SK-N-SH (cell line): ENCODE measurements around the gene MAN2B2. TPM values are rescaled to one million over a fixed set of nuclear protein-coding genes. Genes with fewer than 3 reads are reported as not detected.

ENCODE experiments used
- CTCF ChIA-PET: fragments of 300-600, 350-600 bp; formaldehyde crosslinking; extraction: SDS; loops from one replicate; lab custom pipeline; 2021; lab: Yijun Ruan, JAX
- POLR2A ChIA-PET: fragments of 350-600 bp; sonication (Branson Sonifier 250); formaldehyde crosslinking; extraction: SDS; loops from one replicate; lab custom pipeline; 2020; ENCODE audit warnings: antibody characterized with exemption, inconsistent platforms; lab: Yijun Ruan, JAX
- DNase-seq: peaks from one replicate; pipeline ENCODE4 v3.0.0; 2012
- H2AFZ ChIP-seq: fragments of 200-600 bp; sonication (generic); 2 replicates; pipeline ENCODE4 v1.8.1; 2016; ENCODE audit warnings: antibody characterized with exemption, mild to moderate bottlenecking, low read depth
- H3F3A ChIP-seq: fragments of 200-600 bp; sonication (generic); replicated peaks from 2 replicates; pipeline ENCODE3; 2016; ENCODE audit warnings: antibody characterized with exemption, mild to moderate bottlenecking; ENCODE audit not compliant: insufficient read depth
- H3K27ac ChIP-seq, 2 experiments: fragments of 200-500 bp in 1 of 2; fragments of 200-600 bp in 1 of 2; sonication (Bioruptor generic) in 1 of 2; sonication (generic), shearing (Covaris generic) in 1 of 2; 2 replicates each; pipeline versions ENCODE4 v1.5.1 to v1.6.1; 2014 to 2016; ENCODE audit warnings: low read depth in 2 of 2, inconsistent platforms in 1 of 2, low read length in 1 of 2, mild to moderate bottlenecking in 1 of 2, mixed read lengths in 1 of 2
- H3K27me3 ChIP-seq: fragments of 200-600 bp; sonication (generic), shearing (Covaris generic); 2 replicates; pipeline ENCODE4 v1.6.1; 2016; ENCODE audit warnings: mixed run types; ENCODE audit not compliant: insufficient read depth
- H3K36me3 ChIP-seq, 2 experiments: fragments of 200-500 bp in 1 of 2; fragments of 200-600 bp in 1 of 2; sonication (Bioruptor generic) in 1 of 2; sonication (generic) in 1 of 2; replicated peaks in 1 of 2; 2 replicates each; pipeline versions ENCODE3 to v1.5.1; 2014 to 2016; ENCODE audit warnings: low read length in 1 of 2, mild to moderate bottlenecking in 1 of 2; ENCODE audit not compliant: insufficient read depth in 2 of 2, control insufficient read depth in 1 of 2
- H3K4me1 ChIP-seq, 2 experiments: fragments of 200-500 bp in 1 of 2; fragments of 200-600 bp in 1 of 2; sonication (Bioruptor generic) in 1 of 2; sonication (generic), shearing (Covaris generic) in 1 of 2; 2 replicates each; pipeline versions ENCODE4 v1.5.1 to v1.6.1; 2014 to 2016; ENCODE audit warnings: low read depth in 1 of 2, low read length in 1 of 2, mixed run types in 1 of 2; ENCODE audit not compliant: insufficient read depth in 2 of 2, control insufficient read depth in 1 of 2
- H3K4me2 ChIP-seq: fragments of 200-600 bp; sonication (generic), shearing (Covaris generic); 2 replicates; pipeline ENCODE4 v1.6.1; 2017; ENCODE audit warnings: mixed run types
- H3K4me3 ChIP-seq, 2 experiments: fragments of 200-500 bp in 1 of 2; fragments of 200-600 bp in 1 of 2; sonication (Bioruptor generic) in 1 of 2; sonication (generic), shearing (Covaris generic) in 1 of 2; 2 replicates each; pipeline versions ENCODE4 v1.5.1 to v1.8.1; 2014 to 2016; ENCODE audit warnings: low read depth in 2 of 2, inconsistent platforms in 1 of 2, low read length in 1 of 2, mild to moderate bottlenecking in 1 of 2, mixed read lengths in 1 of 2, moderate library complexity in 1 of 2
- H3K79me2 ChIP-seq: fragments of 200-600 bp; sonication (generic); 2 replicates; pipeline ENCODE4 v1.8.1; 2017; ENCODE audit warnings: mild to moderate bottlenecking; ENCODE audit not compliant: insufficient read depth
- H3K9ac ChIP-seq: fragments of 200-600 bp; sonication (generic); 2 replicates; pipeline ENCODE4 v1.6.1; 2017; ENCODE audit warnings: mixed run types
- H3K9me2 ChIP-seq: fragments of 200-600 bp; sonication (generic); 2 replicates; pipeline ENCODE4 v1.6.1; 2017; ENCODE audit warnings: mixed run types
- H3K9me3 ChIP-seq: fragments of 200-600 bp; sonication (generic); 2 replicates; pipeline ENCODE4 v1.6.1; 2017; ENCODE audit warnings: mixed run types, mild to moderate bottlenecking, moderate library complexity
- H4K20me1 ChIP-seq: fragments of 200-600 bp; sonication (generic); 2 replicates; pipeline ENCODE4 v1.6.1; 2017; ENCODE audit warnings: mild to moderate bottlenecking, mixed run types; ENCODE audit not compliant: insufficient read depth
- CTCF ChIP-seq: fragments of 200-600 bp; sonication (generic); IDR thresholded peaks from 2 replicates; pipeline ENCODE4 v1.6.1; 2017; ENCODE audit warnings: antibody characterized with exemption, mild to moderate bottlenecking, moderate library complexity
- ELF1 ChIP-seq: IDR thresholded peaks from 2 replicates; pipeline ENCODE4 v1.4.0; 2012
- EZH2phosphoT487 ChIP-seq: fragments of 200-600 bp; sonication (generic); IDR thresholded peaks from 2 replicates; pipeline ENCODE4 v1.6.1; 2017; ENCODE audit warnings: low read depth, mixed run types, mild to moderate bottlenecking, antibody characterized with exemption, moderate library complexity, borderline replicate concordance
- FOSL2 ChIP-seq: IDR thresholded peaks from 2 replicates; pipeline ENCODE4 v1.4.0; 2012; ENCODE audit warnings: low read depth, mild to moderate bottlenecking, moderate library complexity, borderline replicate concordance
- GATA2 ChIP-seq: sonication (generic); formaldehyde crosslinking; IDR thresholded peaks from 2 replicates; pipeline ENCODE4 v1.5.0; 2020; ENCODE audit warnings: mild to moderate bottlenecking, missing genetic modification reagents
- MXI1 ChIP-seq: IDR thresholded peaks from 2 replicates; pipeline ENCODE4 v1.6.1; 2012; ENCODE audit warnings: mild to moderate bottlenecking, low read depth, low read length, improper control_type of control experiment
- POLR2AphosphoS5 ChIP-seq: IDR thresholded peaks from 2 replicates; pipeline ENCODE4 v1.6.1; 2012; ENCODE audit warnings: low read depth, low read length
- REST ChIP-seq: IDR thresholded peaks from 2 replicates; pipeline ENCODE4 v1.6.1; 2012; ENCODE audit warnings: mild to moderate bottlenecking, low read depth, low read length, moderate library complexity
- SIN3A ChIP-seq: IDR thresholded peaks from 2 replicates; pipeline ENCODE4 v1.6.1; 2012; ENCODE audit warnings: low read depth, mild to moderate bottlenecking, low read length, moderate library complexity, borderline replicate concordance
- TAF1 ChIP-seq: IDR thresholded peaks from 2 replicates; pipeline ENCODE4 v1.6.1; 2012; ENCODE audit warnings: low read depth, mild to moderate bottlenecking, low read length, moderate library complexity, borderline replicate concordance
- TCF12 ChIP-seq: IDR thresholded peaks from 2 replicates; pipeline ENCODE4 v1.4.0; 2012
- TEAD4 ChIP-seq: IDR thresholded peaks from 2 replicates; pipeline ENCODE4 v1.4.0; 2012; ENCODE audit warnings: mild to moderate bottlenecking, borderline replicate concordance; ENCODE audit not compliant: insufficient read depth
- USF2 ChIP-seq: fragments of 150-350 bp; IDR thresholded peaks from 2 replicates; pipeline ENCODE4 v1.6.1; 2017; ENCODE audit warnings: antibody characterized with exemption, low read length, low read depth, borderline replicate concordance
- WGBS: methylation state at CpG from one replicate; pipeline ENCODE4 v1.1.6; 2017; ENCODE audit warnings: low lambda C conversion rate; 5-methylcytosine and 5-hydroxymethylcytosine counted together
- polyA plus RNA-seq, 3 experiments: library from polyadenylated mRNA; depleted of rRNA; stranded (reverse); fragments of >200 nt; gene quantifications; 2 replicates each; pipeline ENCODE4 v1.2.3, GENCODE V29; 2012
- TF ChIP-seq, protein P1 (sequence below): IDR thresholded peaks from 2 replicates; pipeline ENCODE4; 2012

The MAN2B2 gene
- polyA plus RNA-seq, 1 of the 3 experiments (the other 2 are of a cell fraction): 24.9 TPM

- POLR2A ChIA-PET: no interaction called here
- CTCF ChIA-PET: interaction anchor here (0.8 to 1.0 kb wide), 2 partner anchors 22 to 597 kb away, joined by 3 read pairs; no protein-coding TSS in a partner anchor
Measured at GRCh38 chr4:6606465-6607235, 31.7 kb downstream of the MAN2B2 start.

GRCh38 chr4:6607368-6608055, 32.5 kb downstream of the MAN2B2 start:
- POLR2A ChIA-PET: no interaction called here

More at GRCh38 chr4:6606465-6607235, 31.7 kb downstream of the MAN2B2 start:
- Histone ChIP-seq H2AFZ (no peak overlapping the region), H3K9me3 (peaks cover 8% of the 10 kb centered on the region; the same call in 1 of the 2 replicates), H3K9me2 (no peaks in the 10 kb centered on the region), H3K27me3 (no peaks in the 10 kb centered on the region), H3K36me3 (peaks cover 23 to 26% of the 10 kb centered on the region in 2 experiments), H3K4me3 (no peak overlapping the region), H4K20me1 (no peaks in the 10 kb centered on the region), H3K4me1 (no peaks in the 10 kb centered on the region), H3K79me2 (no peaks in the 10 kb centered on the region), H3F3A (no peaks in the 10 kb centered on the region), H3K4me2 (no peak overlapping the region), H3K27ac (no peak overlapping the region), H3K9ac (no peak overlapping the region)
- no peak for TF ChIP-seq GATA2 (CRISPR knock-in tag)
- TF ChIP-seq SIN3A: no peak
- TF ChIP-seq POLR2AphosphoS5: no peak
- TF ChIP-seq TCF12: no peak
- WGBS: 92% methylated on average over 9 of the region's 10 CpGs
- DNase-seq: no peak

More at GRCh38 chr4:6607368-6608055, 32.5 kb downstream of the MAN2B2 start:
- H3K4me3 ChIP-seq: no peak overlapping the region
- CTCF ChIA-PET: interaction anchor here (1.0 kb wide), 1 partner anchor 598 kb away, joined by 3 read pairs; no protein-coding TSS in a partner anchor
- H3K27me3 ChIP-seq: no peaks in the 10 kb centered on the region
- no peak overlapping the region for H3K4me2 ChIP-seq
- no peaks in the 10 kb centered on the region for H3F3A ChIP-seq
- no peaks in the 10 kb centered on the region for H3K4me1 ChIP-seq
- no peaks in the 10 kb centered on the region for H4K20me1 ChIP-seq
- H3K79me2 ChIP-seq: no peaks in the 10 kb centered on the region
- no peak for TF ChIP-seq SIN3A
- no peak for TF ChIP-seq EZH2phosphoT487
- no peak for TF ChIP-seq ELF1
- TF ChIP-seq USF2: no peak
- TF ChIP-seq, protein P1, sequence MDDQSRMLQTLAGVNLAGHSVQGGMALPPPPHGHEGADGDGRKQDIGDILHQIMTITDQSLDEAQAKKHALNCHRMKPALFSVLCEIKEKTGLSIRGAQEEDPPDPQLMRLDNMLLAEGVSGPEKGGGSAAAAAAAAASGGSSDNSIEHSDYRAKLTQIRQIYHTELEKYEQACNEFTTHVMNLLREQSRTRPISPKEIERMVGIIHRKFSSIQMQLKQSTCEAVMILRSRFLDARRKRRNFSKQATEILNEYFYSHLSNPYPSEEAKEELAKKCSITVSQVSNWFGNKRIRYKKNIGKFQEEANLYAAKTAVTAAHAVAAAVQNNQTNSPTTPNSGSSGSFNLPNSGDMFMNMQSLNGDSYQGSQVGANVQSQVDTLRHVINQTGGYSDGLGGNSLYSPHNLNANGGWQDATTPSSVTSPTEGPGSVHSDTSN: no peak
- no peak for TF ChIP-seq REST
- TF ChIP-seq FOSL2: no peak
- TF ChIP-seq CTCF: no peak
- no peak for TF ChIP-seq TAF1
- no peak for TF ChIP-seq TEAD4
- TF ChIP-seq MXI1: no peak
- H3K9me2 ChIP-seq: no peaks in the 10 kb centered on the region
- H3K9me3 ChIP-seq: peaks cover 8% of the 10 kb centered on the region; the same call in 1 of the 2 replicates
- no peak overlapping the region for H3K9ac ChIP-seq
- DNase-seq: no peak
- no peak overlapping the region for H3K27ac ChIP-seq
- no peak overlapping the region for H2AFZ ChIP-seq
- 87% methylated on average over 13 of the region's 13 CpGs for WGBS
- H3K36me3 ChIP-seq: peaks cover 21 to 26% of the 10 kb centered on the region in 2 experiments
